DOHH2 (cell line): ENCODE measurements around the gene ITLN2.
"Not testable (repeated sequence)": the region's sequence is repeated elsewhere in the genome, so short reads cannot be mapped to it uniquely, and the experiment has no call there.

Experiments
- H3F3A ChIP-seq: fragments of 200-600 bp; sonication (generic), shearing (Covaris generic); 2 replicates; pipeline ENCODE4 v1.6.0; 2016; ENCODE audit warnings: antibody characterized with exemption, mild to moderate bottlenecking; ENCODE audit not compliant: control insufficient read depth, insufficient read depth
- H3K27ac ChIP-seq: fragments of 200-600 bp; sonication (generic); 2 replicates; pipeline ENCODE4 v1.5.1; 2014; ENCODE audit warnings: low read depth, mild to moderate bottlenecking, low read length, moderate library complexity
- H3K27me3 ChIP-seq: fragments of 200-600 bp; sonication (generic); 2 replicates; pipeline ENCODE4 v1.6.1; 2014; ENCODE audit warnings: mild to moderate bottlenecking, low read length, mixed read lengths; ENCODE audit not compliant: control insufficient read depth
- H3K36me3 ChIP-seq: fragments of 200-600 bp; sonication (generic); 2 replicates; pipeline ENCODE4 v1.6.1; 2014; ENCODE audit warnings: mild to moderate bottlenecking, low read length, moderate library complexity, mixed read lengths; ENCODE audit not compliant: control insufficient read depth
- H3K4me1 ChIP-seq: fragments of 200-600 bp; sonication (generic); 2 replicates; pipeline ENCODE4 v1.6.1; 2014; ENCODE audit warnings: mild to moderate bottlenecking, low read length, mixed read lengths; ENCODE audit not compliant: control insufficient read depth
- H3K4me2 ChIP-seq: fragments of 200-600 bp; sonication (generic); 2 replicates; pipeline ENCODE4 v1.6.0; 2014; ENCODE audit warnings: mild to moderate bottlenecking, low read length, moderate library complexity
- H3K4me3 ChIP-seq: fragments of 200-600 bp; sonication (generic); 2 replicates; pipeline ENCODE4 v1.5.1; 2014; ENCODE audit warnings: mild to moderate bottlenecking, low read length, mixed read lengths
- H3K79me2 ChIP-seq: fragments of 200-600 bp; sonication (generic); 2 replicates; pipeline ENCODE4 v1.6.1; 2014; ENCODE audit warnings: mild to moderate bottlenecking, low read length, mixed read lengths; ENCODE audit not compliant: control insufficient read depth
- H3K9me2 ChIP-seq: fragments of 200-600 bp; sonication (generic); replicated peaks from 2 replicates; pipeline ENCODE4 v1.6.1; 2014; ENCODE audit warnings: mild to moderate bottlenecking, low read length, mixed read lengths; ENCODE audit not compliant: control insufficient read depth
- H3K9me3 ChIP-seq: fragments of 200-600 bp; sonication (generic); 2 replicates; pipeline ENCODE4 v1.6.1; 2014; ENCODE audit warnings: antibody characterized with exemption, low read length, mixed read lengths; ENCODE audit not compliant: control insufficient read depth, insufficient read depth
- H4K20me1 ChIP-seq: fragments of 200-600 bp; sonication (generic); 2 replicates; pipeline ENCODE4 v1.6.0; 2014; ENCODE audit warnings: low read depth, mild to moderate bottlenecking, antibody characterized with exemption, low read length, moderate library complexity; ENCODE audit not compliant: control insufficient read depth, insufficient read depth
- EZH2phosphoT487 ChIP-seq: fragments of 200-600 bp; sonication (generic); IDR thresholded peaks from 2 replicates; pipeline ENCODE4 v1.6.1; 2017; ENCODE audit warnings: borderline replicate concordance, mild to moderate bottlenecking, antibody characterized with exemption, low read length, moderate library complexity, mixed read lengths
- TF ChIP-seq, protein P1 (sequence below): fragments of 200-600 bp; sonication (generic); IDR thresholded peaks from one replicate; pipeline ENCODE4 v1.5.1; 2014; ENCODE audit warnings: antibody characterized with exemption, mild to moderate bottlenecking, low read depth, low read length; ENCODE audit not compliant: poor library complexity, severe bottlenecking

The ITLN2 gene

DNA sequence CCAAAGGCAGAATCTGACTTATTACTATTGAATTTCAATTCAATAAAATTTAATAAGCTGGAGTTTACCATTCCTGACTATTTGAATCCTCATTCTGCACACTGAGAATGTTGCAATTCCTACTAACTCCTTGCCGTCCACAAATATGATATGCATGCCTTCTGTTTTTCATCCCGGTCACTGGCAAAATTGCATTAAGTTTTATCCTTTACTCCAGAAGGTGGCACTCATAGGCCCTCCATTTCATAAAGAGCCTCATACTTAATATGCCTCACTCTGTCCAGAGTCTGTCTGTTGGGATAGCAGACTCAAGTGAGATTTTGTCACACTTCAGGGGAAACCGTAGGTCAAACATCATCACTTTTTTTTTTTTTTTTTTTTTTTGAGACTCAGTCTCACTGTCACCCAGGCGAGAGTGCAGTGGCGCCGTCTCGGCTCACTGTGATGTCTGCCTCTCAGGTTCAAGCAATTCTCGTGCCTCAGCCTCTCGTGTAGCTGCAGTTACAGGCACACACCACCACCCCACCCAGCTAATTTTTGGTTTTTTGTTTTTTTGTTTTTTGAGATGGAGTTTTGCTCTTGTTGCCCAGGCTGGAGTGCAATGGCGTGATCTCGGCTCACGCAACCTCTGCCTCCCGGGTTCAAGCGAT is 39.1 kb upstream of the ITLN2 start:
- H3K9me2 ChIP-seq: no peaks in the 10 kb centered on the region
- no peaks in the 10 kb centered on the region for H3K9me3 ChIP-seq
- TF ChIP-seq, protein P1, sequence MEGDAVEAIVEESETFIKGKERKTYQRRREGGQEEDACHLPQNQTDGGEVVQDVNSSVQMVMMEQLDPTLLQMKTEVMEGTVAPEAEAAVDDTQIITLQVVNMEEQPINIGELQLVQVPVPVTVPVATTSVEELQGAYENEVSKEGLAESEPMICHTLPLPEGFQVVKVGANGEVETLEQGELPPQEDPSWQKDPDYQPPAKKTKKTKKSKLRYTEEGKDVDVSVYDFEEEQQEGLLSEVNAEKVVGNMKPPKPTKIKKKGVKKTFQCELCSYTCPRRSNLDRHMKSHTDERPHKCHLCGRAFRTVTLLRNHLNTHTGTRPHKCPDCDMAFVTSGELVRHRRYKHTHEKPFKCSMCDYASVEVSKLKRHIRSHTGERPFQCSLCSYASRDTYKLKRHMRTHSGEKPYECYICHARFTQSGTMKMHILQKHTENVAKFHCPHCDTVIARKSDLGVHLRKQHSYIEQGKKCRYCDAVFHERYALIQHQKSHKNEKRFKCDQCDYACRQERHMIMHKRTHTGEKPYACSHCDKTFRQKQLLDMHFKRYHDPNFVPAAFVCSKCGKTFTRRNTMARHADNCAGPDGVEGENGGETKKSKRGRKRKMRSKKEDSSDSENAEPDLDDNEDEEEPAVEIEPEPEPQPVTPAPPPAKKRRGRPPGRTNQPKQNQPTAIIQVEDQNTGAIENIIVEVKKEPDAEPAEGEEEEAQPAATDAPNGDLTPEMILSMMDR: peak; percentile 44
- TF ChIP-seq EZH2phosphoT487: no peak
- no peaks in the 10 kb centered on the region for H3K27me3 ChIP-seq
- H3K36me3 ChIP-seq: no peaks in the 10 kb centered on the region; the same call in 1 of the 2 replicates
- peaks cover 4% of the 10 kb centered on the region; the same call in 1 of the 2 replicates for H3F3A ChIP-seq
- peaks cover 2% of the 10 kb centered on the region for H3K4me1 ChIP-seq
- H3K79me2 ChIP-seq: no peaks in the 10 kb centered on the region
- H3K4me3 ChIP-seq: no peak overlapping the region
- no peak overlapping the region for H3K27ac ChIP-seq
- H3K4me2 ChIP-seq: no peak overlapping the region
- H4K20me1 ChIP-seq: no peaks in the 10 kb centered on the region; the same call in 1 of the 2 replicates

DNA sequence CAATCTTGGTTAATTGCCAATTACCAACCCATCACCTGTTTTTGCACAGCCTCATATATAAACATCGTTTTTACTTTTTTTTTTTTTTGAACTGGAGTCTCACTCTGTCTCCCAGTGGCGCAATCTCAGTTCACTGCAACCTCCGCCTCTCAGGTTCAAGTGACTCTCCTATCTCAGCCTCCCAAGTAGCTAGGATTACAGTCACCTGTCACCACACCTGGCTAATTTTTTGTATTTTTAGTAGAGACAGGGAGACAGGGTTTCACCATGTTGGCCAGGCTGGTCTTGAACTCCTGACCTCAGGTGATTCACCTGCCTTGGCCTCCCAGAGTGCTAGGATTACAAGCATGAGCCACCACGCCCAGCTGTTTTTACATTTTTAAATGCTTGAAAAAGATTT is 37.4 kb upstream of the ITLN2 start:
- H3F3A ChIP-seq, H3K9me3 ChIP-seq, H3K4me3 ChIP-seq, H3K27ac ChIP-seq, H3K4me2 ChIP-seq, H3K9me2 ChIP-seq, H4K20me1 ChIP-seq, H3K4me1 ChIP-seq, H3K36me3 ChIP-seq, H3K79me2 ChIP-seq, H3K27me3 ChIP-seq: not testable (repeated sequence)

DNA sequence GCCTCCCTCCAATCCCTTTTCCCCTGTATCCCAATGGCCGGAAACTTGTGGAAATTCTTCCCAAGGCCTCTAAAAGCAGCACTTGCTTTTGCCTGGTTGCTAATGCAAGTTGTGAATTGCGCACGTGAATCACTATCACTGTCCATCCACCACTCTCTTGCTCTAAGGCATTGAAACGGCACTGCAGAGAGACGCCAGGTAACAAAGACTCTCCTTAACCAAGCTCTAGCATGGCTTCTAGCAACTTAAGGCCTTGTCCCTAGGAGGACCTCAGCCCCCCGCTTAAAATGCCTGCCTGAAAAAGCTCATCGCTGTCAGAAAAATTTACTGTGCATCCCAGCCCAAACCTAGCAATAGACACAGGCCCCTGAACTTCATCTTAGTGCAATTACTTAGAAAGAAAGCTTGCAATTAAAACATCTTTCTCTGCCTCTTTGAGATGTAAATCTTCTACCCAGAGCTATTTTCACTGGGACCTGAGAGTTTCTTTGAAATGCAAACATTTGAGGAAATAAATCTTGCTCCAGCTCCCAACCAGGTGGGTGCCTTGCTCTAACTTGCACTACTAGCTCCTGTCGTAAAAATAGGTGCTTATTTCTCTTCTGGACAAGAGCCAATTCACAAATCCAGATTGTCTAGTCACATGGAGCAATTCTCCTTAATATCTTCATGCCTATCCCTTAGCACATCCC is 32.9 kb upstream of the ITLN2 start:
- Histone ChIP-seq H3K27me3 (no peaks in the 10 kb centered on the region), H3K9me3 (no peaks in the 10 kb centered on the region), H3K79me2 (no peaks in the 10 kb centered on the region), H3K4me1 (peaks cover 2% of the 10 kb centered on the region), H3K4me3 (no peak overlapping the region), H3K27ac (no peak overlapping the region), H3K9me2 (no peaks in the 10 kb centered on the region), H3K4me2 (no peak overlapping the region), H3K36me3 (no peaks in the 10 kb centered on the region), H4K20me1 (no peaks in the 10 kb centered on the region), H3F3A (peaks cover 3% of the 10 kb centered on the region; the same call in 1 of the 2 replicates)
- TF ChIP-seq, protein P1: no peak
- no peak for TF ChIP-seq EZH2phosphoT487

DNA sequence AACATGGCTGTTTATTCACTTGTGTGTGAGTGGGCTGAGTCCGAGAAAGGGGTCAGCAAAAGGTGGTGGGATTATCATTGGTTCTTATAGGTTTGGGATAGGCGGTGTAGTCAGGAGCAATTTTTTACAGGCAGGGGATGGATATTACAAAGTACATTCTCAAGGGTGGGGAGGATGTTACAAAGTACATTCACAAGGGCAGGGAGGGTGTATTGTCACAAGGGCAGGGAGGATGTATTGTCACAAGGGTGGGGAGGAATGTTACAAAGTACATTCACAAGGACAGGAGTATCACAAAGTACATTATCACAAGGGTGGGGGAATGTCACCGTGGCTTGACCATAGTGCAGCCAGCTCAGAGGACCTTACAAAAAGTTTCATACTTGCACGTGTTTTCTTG is 31.1 kb upstream of the ITLN2 start:
- Histone ChIP-seq H3K4me1 (peaks cover 2% of the 10 kb centered on the region), H3K4me2 (no peak overlapping the region), H3F3A (peaks cover 3% of the 10 kb centered on the region; the same call in 1 of the 2 replicates), H4K20me1 (no peaks in the 10 kb centered on the region), H3K27me3 (0 out of 2 replicates have a peak, but pooled peaks cover 5% of the 10 kb centered on the region), H3K36me3 (no peaks in the 10 kb centered on the region), H3K27ac (no peak overlapping the region), H3K4me3 (no peak overlapping the region), H3K9me2 (no peaks in the 10 kb centered on the region), H3K79me2 (no peaks in the 10 kb centered on the region), H3K9me3 (no peaks in the 10 kb centered on the region)
- TF ChIP-seq, protein P1: no peak
- no peak for TF ChIP-seq EZH2phosphoT487
